GM20000 (cell line): ENCODE data around the gene TEX48.

ENCODE experiments used
- DNase-seq: peaks from one replicate; pipeline ENCODE4 v3.0.0; 2012; ENCODE audit warnings: low spot score
- CTCF ChIP-seq: IDR thresholded peaks from 2 replicates; pipeline ENCODE4 v1.5.1; 2012; ENCODE audit warnings: mild to moderate bottlenecking, control low read depth; ENCODE audit errors: extremely low read depth, missing control alignments

The TEX48 gene

GRCh38 chr9:114687034-114687433, 5.0 kb upstream of the TEX48 start:
- no peak for DNase-seq
- no peak for TF ChIP-seq CTCF

DNA sequence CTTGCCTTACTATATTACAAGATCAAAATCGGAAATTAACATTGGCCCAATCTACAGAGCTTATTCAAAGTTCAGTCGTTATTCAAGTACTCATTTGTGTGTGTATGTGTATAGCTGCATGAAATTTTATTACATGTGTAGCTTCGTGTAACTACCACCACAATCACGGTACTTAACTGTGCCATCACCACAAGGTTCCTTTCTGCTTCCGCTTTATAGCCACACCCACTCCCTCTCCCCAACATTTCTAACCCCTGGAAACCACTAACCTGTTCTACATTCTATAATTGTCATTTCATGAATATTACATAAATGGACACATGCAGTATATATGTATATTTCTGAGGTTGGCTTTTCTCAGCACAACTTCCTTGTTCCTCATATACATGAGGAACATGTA, 4.0 kb upstream of the TEX48 start:
- DNase-seq, result no peak
- no peak for TF ChIP-seq CTCF

GRCh38 chr9:114684036-114684435, 2.0 kb upstream of the TEX48 start:
- no peak for TF ChIP-seq CTCF
- DNase-seq, result no peak

- no peak for DNase-seq
- TF ChIP-seq CTCF, result no peak
Observed at GRCh38 chr9:114682846-114683245, 854 bp upstream of the TEX48 start.

DNA sequence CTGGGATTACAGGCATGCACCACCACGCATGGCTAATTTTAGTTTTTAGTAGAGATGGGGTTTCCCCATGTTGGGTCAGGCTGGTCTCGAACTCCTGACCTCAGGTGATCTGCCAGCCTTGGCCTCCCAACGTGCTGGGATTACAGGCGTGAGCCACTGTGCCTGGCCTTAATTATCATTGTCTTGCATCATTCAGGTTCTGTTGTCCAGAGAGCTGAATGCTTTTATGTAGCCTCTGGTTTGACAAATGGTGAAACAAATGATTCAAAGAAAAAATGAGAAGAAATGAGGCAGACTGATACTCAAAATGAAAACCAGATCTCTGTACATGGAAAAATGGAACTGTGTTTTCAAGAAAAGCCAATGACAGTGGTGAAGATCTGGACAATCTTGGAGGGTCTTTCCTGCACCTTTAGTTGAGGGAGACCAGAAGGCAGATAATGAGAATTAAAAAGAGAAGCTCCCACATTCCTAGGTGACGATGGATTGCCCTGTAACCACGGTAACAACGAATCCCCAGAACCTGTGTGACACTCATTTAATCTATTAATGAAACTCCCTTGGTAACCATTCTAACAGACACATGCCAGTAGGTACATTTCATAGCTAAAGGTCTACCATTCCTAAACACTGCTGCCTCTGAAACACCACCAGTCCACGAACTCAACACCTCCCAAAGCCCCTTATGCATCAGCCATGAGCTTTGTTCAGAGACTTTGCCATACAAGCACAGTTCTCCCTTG, 1.6 kb downstream of the TEX48 start:
- no peak for DNase-seq
- no peak for TF ChIP-seq CTCF

DNA sequence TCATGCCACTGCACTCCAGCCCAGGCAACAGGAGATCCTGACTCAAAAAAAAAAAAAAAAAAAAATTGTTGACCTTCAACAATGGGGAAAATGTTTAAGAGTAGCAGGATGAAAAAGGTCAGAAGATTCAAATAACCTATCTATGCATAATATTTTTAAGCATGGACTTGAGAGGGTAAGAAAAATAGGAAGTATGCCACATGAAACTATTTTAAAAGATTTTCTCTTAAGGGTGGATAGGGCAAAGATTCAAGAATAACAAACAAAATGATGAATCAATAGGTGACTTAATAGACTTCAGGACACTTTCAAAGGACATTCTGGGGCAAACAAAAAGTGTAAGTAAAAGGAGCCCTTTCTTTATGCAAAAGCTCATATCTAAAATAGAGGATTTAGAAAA, 3.2 kb downstream of the TEX48 start:
- no peak for TF ChIP-seq CTCF

DNA sequence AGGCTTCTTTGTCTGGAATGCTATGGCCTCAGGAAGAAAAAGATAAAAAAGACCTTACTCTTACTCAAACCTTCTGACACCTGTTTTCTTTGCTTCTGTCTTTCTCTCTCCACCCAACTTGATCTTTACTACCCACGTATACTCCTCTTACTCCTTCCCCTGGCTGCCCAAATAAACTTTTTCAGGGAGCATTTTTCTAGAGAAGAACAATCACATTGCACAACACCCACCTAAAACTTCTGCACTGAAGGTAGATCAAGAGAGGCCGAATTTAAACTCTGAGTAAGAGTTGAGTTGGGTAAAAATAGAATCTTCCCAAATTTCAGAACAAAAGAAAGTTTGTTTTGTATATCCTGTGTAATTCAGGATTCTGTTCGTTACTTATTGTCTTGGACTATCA, 3.9 kb downstream of the TEX48 start:
- DNase-seq, result no peak
- TF ChIP-seq CTCF, result no peak

More for the DNA sequence above, 3.2 kb downstream of the TEX48 start:
- DNase-seq, result no peak
